Sigmoid colon (tissue), 4 donors: ENCODE results near the gene SMARCAL1.

Source experiments
- EP300 ChIP-seq, 4 donors: sonication (generic); formaldehyde crosslinking; IDR thresholded peaks; one replicate each; pipeline ENCODE4 v1.6.1; 2017; ENCODE audit warnings: antibody characterized with exemption in 4 of 4
- POLR2A ChIP-seq, 2 donors: fragments of 450-650 bp; IDR thresholded peaks; one replicate each; pipeline ENCODE4 v1.6.1; 2016; ENCODE audit warnings: antibody characterized with exemption in 2 of 2, mild to moderate bottlenecking in 2 of 2, moderate library complexity in 2 of 2
- POLR2AphosphoS5 ChIP-seq, 4 donors: sonication (generic); formaldehyde crosslinking; IDR thresholded peaks; one replicate each; pipeline ENCODE4 v1.6.1; 2017; ENCODE audit warnings: antibody characterized with exemption in 4 of 4
- TF ChIP-seq, protein P1 (sequence below), 4 experiments: fragments of 450-650 bp in 3 of 4; fragments of 200-600 bp in 1 of 4; IDR thresholded peaks; one replicate each; pipeline ENCODE4 v1.5.1; 2016 to 2019; ENCODE audit warnings: antibody characterized with exemption in 4 of 4, mild to moderate bottlenecking in 3 of 4, moderate library complexity in 2 of 4

GRCh38 chr2:216366777-216367471 is 45.4 kb upstream of the SMARCAL1 start:
- TF ChIP-seq, protein P1, sequence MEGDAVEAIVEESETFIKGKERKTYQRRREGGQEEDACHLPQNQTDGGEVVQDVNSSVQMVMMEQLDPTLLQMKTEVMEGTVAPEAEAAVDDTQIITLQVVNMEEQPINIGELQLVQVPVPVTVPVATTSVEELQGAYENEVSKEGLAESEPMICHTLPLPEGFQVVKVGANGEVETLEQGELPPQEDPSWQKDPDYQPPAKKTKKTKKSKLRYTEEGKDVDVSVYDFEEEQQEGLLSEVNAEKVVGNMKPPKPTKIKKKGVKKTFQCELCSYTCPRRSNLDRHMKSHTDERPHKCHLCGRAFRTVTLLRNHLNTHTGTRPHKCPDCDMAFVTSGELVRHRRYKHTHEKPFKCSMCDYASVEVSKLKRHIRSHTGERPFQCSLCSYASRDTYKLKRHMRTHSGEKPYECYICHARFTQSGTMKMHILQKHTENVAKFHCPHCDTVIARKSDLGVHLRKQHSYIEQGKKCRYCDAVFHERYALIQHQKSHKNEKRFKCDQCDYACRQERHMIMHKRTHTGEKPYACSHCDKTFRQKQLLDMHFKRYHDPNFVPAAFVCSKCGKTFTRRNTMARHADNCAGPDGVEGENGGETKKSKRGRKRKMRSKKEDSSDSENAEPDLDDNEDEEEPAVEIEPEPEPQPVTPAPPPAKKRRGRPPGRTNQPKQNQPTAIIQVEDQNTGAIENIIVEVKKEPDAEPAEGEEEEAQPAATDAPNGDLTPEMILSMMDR (IDR thresholded peaks at IDR 0.05) = no peak
- TF ChIP-seq POLR2A (IDR thresholded peaks at IDR 0.05) = no peak
- TF ChIP-seq EP300 (IDR thresholded peaks at IDR 0.05) = no peak
- TF ChIP-seq POLR2AphosphoS5 (IDR thresholded peaks at IDR 0.05) = no peak
